SHP77 treated with DMSO at 0.1 percent for 48 hours (cell line): ENCODE data around the gene RAB22A.
"Not testable (repeated sequence)": the region's sequence is repeated elsewhere in the genome, so short reads cannot be mapped to it uniquely, and the experiment has no call there.

Source experiments
- DNase-seq: peaks from one replicate; lab custom pipeline; 2025; lab: John Stamatoyannopoulos, UW

RAB22A gene

DNA sequence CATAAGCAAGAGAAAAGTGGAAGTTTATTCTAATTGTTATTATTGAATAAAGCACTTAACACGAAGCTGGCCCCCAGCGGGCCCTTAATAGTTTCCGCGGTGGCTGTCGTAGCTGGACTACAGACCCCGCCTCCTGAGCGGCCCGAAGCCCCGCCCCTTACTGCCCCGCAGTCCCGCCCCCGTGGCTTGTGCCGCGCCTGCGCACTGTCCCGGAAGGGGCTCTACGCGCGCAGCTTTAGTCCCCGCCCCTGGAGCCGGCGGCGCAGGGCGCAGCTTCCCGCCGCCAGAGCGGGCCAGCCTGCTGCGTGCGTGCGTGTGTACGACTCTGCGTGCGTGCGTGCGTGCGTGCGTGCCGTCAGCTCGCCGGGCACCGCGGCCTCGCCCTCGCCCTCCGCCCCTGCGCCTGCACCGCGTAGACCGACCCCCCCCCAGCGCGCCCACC lies 79.4 kb downstream of the RAB22A start, which contains the start of gene VAPB:
VAPB (plus strand) TSS at position 348 of the 442 bp plus-strand sequence. CDS start 231 bp downstream, outside the sequence.
- peak; percentile 94 for DNase-seq

DNA sequence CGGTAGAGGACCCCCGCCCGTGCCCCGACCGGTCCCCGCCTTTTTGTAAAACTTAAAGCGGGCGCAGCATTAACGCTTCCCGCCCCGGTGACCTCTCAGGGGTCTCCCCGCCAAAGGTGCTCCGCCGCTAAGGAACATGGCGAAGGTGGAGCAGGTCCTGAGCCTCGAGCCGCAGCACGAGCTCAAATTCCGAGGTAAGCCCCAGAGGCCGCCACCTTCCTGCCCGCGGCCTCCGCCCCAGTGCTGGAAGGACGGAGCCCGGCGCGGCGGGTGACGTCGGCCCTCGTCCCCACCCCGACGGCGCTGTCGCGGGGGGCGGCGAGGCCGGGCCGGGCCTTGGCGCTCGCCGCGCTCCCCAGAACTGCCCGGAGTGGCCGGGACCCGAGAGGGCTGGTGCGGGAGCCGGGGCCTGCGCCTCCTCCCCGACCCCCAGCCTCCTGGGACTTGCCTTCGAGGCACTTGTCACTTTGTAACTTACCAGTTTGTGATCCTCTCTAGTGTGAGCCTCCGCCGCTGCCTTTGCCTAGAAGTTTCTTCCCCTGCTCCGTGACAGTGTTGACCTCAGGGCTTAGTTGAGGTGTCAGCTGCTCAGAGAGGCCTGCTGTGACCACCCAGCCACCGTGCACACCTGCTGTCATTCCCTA lies 79.9 kb downstream of the RAB22A start:
- no peak for DNase-seq

DNA sequence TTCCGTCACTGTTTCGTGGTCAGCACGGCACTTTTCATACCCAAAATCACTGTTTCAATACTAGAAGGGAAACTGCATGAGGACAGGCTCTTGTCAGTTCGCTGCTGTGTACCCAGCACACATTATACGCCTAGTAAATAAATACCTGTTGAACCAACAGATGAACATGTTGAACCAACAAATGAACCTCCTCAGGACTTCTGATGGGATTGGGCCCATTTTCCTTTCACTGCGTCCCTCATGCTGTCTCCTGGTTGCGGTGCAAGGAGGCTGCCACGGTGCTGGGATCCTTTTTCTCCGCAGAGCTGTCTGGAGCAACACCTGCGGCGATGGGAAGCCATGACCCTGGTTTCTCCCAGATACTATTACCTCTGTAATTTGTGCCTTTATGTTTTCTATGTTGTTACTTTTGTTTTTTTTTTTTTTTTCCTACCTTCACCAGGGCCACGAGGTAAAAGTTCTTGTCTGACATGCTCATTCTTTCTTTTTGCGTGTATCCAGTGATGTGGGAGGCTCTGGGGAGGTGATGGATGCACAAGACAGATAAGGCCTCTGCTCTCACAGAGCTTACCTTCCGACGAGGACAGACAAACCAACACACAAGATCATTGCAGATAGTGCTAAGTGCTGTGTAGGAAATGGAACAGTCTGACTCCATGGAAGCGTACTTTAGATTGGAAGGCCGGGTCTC lies 80.6 kb downstream of the RAB22A start:
- DNase-seq = no peak

DNA sequence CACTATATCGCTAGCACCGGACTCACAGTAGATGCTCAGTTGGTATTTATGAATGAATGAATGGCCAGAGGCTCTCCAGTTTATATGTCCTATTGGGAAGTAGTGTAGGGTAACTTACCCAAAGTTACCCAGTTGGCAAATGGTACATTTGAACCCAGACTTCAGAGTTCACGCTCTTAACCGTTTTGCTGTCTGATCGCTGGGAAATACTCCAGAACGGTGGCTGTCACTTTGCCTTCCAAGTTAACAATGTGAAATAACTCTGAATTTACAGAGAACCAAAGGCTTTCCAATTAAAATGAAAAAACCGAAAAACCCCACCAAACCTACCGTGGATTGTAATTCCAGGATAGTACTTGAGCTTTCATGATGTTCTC lies 81.1 kb downstream of the RAB22A start:
- DNase-seq = no peak

DNA sequence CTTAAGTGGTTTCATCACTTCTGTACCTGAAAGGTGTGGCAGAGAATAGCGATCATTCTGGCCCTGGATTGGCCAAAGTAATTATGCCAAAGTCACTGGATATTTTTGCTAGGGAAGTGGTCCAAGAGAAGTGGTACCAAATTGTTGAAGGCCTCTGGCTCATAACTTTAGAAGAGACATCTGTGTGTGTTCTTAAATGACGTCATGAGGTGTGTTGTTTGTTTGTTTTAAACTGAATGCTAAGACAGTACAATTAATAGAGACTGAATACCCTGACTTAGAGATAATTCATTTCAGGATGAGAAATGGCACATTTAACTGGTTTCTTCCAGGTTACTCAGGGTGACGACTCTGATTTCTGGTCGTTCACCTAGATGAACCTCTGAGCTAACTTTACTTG lies 82.8 kb downstream of the RAB22A start:
- no peak for DNase-seq

DNA sequence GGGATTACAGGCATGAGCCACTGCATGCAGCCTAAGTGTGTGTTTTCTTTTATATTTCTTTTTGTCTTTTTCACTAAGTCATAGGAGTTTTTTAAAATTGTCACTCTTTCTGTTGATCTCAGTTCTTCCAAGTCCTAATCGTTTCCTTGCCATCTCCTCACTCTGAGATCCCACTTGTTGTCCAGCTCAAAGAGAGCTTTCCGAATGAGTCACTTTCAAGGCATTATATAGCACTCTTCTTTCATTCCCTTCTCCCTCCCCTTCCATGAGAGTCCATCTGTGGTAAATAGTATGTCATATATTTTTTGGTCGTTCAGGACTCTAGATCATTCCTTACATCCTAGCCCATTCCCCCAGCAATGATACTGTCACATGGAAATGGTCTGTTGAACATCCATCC lies 83.8 kb downstream of the RAB22A start:
- no peak for DNase-seq

DNA sequence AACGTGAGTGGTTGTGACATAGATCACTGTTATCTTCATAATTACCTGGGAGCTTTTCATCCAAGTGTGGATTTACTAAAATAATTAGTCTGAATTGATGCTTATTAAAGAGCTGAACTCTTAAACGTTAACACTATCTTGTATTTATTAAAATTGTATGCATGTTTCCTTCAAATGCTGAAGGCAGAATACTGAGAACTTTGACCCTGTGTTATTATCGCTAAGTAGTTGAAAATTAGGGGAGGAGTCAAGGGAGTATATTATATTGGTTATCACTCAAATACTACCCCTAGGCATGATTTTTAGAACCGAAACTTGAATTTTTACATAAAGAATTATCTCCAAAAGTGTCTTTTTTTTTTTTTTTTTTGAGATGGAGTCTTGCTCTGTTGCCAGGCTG lies 85.3 kb downstream of the RAB22A start:
- no peak for DNase-seq

DNA sequence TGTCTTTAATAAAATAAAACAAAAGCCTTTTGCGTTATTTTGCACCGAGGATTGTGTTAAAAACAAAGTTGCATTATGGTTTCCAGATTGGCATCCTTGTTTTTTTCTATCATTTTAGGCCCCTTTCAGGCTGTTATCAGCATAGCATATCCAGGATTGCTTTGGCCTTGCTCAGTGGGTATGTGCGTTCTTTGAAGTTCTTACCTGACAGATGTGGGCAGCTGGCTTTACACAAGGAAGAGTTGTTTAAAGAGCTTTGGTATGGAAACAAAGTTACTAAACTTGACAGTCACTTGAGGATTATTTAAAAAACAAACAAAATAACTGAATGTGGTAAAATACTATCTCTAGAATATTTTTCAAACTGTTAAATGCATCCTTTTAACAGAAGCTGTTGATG lies 86.1 kb downstream of the RAB22A start:
- no peak for DNase-seq

DNA sequence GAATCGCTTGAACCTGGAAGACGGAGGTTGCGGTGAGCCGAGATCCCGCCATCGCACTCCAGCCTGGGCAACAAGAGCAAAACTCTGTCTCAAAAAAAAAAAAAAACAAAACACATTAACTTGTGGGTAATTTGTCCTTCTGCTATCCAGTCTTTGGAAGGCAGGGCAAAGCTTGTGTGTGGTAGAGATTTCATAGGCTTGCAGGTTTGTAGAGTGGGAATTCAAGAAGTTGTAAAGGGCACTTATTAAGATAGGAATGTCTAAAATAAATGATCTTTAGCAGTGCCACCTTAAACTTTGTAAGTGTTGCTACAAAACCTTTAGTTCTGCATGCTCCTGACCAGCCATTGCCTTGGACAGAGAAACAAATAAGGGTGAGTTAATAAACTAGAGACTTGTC lies 87.9 kb downstream of the RAB22A start:
- DNase-seq = no peak

DNA sequence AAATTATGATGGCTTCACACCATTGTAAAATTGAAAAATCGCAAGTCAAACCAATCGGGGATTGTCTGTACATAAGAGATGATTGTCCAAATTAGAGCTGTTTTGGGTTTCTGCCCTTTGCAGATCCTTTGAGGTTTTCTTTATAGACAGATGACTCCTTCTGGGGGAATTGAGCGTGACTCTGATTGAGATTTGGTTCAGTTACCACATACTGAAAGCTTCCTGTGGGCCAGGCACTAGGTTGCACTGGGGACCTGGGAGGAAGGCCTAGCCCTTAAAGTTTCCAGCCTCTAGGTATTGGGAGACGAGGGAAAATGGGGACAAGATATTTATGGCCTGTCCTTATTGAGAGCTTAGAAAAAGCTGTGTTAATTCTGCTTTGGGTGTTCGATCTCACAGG lies 88.7 kb downstream of the RAB22A start:
- DNase-seq = no peak

DNA sequence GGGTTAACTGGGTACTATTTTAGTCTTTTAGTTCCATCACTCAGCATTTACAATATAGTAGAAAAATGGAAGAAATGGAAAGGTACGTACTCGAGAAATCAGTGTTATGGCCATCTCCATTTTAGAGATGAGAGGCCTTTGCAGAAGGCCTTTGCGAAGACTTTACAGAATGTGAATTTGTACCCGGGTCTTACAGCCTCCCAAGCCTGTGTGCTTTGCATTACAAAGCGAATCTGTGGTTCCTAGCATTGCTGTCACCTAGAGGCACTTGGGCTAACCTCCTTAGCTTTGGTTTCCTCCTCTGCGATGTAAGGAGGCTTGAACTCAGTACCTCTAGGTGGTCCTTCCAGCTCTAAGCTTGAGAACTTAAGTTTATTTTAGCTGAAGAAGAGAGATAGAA lies 90.4 kb downstream of the RAB22A start:
- no peak for DNase-seq

DNA sequence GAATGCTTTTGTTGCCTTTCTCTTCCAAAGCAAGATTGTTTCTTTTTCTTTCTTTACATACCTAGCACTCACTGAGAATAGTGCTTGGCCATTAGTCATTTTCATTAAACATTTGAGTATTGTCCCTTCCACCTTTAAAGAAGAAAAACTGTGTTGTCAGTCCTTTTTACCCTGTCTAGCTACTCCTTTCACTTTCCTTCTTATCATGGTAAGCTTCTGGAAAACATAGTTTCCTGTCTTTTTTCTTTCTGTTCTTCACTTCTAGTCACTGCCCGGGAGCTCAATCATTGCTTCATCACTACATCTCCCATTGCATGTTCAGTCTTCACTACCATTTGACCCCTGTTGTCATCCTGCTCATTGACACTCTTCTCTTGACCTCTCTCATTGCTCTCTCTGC lies 91.6 kb downstream of the RAB22A start:
- no peak for DNase-seq

DNA sequence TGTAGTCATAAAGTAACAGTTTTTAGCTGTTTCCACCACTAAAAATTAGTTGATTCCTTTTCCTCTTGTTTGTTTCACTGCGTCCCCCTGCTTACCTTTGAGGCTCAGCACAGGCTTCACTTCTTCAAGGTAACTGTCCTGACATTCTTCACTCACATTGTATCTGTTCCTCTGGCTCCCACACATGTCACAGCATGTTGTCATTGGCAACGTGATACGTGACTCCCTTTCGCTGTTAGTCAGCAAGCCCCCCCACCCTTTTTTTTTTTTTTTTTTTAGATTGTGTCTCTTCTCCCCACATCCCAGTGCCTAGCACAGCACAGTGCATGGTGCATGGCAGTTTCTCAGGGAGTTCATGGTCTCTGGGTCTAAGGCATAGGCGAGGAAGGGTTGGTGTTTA lies 92.8 kb downstream of the RAB22A start:
- no peak for DNase-seq

DNA sequence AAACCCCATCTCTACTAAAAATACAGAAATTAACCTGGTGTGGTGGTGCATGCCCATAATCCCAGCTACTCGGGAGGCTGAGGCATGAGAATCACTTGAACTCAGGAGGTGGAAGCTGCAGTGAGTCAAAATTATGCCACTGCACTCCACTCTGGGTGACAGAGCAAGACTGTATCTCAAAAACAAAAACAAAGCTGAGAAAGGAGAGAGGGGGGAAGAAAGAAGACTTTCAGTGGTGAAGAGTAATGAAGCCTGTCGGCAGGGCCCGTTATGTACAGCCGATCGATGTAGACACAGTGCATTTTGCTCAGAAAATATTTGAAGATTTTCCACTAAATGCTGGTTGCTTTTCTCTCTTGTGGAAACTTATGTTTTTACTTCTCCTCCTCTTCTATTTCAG lies 93.3 kb downstream of the RAB22A start:
- DNase-seq = no peak

DNA sequence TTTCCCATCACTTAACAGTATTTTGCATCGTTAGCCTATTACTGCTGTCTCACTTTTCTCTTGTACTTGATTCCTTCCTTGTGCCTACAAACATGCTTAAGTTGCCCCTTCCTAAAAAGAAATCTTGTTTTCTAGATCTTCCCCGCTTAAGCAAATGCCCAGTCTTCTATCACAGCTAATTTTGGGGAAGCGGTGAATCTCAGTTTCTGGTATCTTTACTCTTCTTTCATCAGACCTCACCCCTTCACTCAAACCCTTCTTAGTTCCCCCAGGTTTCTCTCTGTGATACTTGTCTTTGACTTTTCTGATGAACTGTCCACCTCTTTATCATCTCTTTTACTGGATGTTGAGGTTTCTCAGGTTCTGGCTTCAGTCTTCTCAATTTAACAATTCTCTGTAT lies 93.8 kb downstream of the RAB22A start:
- no peak for DNase-seq

DNA sequence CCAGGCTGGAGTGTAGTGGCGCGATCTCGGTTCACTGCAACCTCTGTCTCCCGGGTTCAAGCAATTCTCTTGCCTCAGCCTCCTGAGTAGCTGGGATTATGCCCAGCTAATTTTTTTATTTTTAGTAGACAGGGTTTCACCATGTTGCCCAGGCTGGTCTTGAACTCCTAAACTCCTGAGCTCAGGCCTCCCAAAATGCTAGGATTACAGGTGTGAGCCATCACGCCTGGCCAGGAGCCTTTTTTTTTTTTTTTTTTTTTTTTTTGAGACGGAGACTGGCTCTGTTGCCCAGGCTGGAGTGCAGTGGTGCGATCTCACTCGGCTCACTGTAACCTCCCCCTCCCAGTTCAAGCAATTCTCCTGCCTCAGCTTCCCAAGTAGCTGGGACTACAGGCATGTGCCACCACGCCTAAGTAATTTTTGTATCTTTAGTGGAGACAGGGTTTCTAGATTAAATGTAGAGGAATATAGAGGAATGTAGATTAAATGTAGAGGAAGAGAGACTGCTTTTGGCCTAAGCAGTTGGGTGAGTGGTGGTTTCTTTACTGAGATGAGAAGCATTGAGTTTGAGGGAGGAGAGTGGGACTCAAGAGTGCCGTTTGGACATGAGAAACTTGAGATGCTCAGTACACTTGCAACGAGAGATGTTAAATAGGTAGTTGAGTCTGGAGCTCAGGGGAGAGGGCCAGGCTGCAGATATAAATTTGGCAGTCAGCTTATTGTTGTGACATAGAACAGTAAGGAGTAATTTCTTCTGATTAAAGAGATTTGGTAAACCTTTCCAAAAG lies 96.2 kb downstream of the RAB22A start:
- no peak for DNase-seq

DNA sequence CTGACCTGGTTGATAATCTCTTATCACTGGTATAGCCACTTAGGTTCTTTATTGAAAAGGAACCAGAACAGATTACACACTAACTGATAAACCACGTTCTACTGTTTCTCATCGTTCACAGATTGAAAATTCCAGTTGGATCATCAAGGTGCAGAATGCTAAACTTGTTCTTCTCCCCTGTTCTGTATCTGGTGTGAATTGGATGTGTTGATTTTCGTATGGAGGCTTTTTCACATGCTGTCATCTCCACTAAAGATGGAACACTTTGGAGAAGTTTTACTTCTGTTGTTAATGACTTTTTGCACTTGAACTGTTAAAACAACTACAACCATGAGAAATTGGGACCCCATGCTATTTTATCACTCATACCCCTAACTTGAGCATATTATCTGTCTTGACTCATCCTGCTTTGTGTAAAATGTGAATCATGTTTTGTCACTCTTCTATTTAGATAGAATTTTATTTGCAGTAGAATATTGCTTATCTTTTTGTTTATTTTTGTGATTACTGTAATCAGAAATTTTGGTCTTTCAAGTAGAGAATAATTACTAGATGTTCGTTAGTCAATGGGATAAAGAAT lies 97.0 kb downstream of the RAB22A start:
- DNase-seq = no peak

DNA sequence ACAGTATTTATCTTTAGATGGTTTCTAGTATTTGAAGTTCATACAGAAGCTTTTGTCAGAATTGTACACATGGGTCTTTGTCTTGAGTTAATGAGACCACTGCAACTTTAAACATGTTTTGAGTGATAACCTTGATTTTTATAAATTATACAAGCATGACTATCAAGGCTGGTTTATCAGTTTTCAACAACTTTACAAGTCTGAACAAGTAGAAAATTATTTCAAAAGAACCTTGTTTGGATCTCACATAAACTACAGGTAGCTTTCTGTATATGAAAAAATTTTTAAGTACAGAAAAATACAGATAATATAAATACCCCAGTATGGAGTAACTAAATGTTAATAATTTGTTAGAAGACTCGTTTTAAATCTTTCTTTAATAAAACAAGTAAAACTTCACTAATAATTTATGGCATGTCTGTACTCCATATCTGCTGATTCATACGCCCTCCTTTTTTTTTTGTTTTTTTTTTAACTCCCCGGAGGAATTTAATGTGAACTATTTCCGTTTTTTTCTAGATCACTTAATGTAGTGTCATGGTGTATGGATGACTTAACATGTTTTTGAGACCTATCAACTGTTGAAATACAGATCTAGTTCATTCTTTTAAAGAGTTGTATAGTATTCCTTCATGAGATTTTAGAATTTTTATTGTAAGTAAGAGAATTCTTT lies 97.8 kb downstream of the RAB22A start:
- DNase-seq = no peak

DNA sequence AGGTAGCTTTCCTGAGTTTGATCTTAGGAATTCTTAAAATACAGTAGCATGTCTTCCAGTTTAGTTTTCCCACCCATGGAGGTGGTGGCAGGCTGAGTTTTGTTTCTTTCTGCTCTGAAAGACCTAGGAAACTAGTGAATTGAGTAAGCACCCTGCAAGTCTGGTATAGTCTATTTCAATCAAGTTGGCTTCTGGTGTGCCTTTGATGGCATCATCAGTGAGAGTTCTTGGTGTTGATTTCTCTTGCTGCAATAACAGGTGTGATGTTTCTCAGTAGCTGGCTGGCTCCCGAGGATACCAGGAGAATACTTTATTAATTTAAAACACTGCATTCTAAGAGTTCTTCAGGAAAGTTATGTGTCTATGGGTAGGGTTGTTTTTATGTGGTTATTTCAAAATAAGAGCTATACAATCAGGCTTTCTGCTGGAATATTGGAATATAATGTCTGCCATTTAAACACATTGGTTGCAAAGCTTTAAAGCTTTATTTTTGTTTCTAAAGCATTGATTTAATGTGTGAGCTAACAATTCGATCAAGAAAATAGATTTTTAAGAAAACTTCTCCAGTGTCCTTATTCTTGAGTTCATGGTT lies 98.5 kb downstream of the RAB22A start:
- no peak for DNase-seq

DNA sequence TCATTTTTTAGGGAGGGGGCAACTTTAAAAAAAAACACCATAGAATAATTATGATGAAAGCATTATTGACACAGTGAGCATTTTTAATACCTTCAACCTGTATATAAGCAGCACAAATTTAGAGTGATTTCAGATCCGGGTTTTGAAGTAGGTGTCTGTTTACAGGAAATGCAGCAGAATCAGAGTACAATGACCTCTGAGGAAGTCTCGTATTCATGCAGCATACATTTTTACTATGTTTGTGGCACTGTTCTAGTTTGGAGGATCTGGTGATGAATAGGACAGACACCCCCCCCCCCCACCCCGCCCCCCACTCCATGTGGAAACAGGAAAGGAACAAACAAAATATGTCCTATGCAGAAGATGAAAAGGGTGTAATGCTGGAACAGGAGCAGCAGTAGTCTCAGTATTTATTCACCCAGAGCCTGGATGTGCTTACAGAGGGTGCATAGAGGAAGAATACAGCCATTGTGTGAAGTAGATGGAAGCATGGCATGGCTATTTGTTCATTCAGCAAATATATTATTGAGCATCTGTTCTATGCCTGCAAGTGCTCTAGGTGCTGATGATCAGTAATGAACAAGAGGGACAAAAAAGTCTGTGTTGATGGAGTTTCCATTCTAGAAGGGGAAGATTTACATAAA lies 99.2 kb downstream of the RAB22A start:
- DNase-seq = no peak

DNA sequence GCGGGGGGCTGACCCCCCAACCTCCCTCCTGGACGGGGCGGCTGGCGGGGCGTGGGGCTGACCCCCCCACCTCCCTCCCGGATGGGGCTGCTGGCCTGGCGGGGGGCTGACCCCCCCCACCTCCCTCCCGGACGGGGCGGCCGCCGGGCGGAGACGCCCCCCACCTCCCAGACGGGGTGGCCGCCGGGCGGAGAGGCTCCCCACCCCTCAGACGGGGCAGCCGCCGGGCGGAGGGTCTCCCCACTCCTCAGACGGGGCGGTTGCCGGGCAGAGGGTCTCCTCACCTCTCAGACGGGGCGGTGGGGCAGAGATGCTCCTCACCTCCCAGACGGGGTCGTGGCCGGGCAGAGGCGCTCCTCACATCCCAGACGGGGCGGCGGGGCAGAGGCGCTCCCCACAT lies 104.7 kb downstream of the RAB22A start:
- not testable (repeated sequence) for DNase-seq
